GM12874 (cell line): Measurements from ENCODE around the gene ANKS1B.

Experiments used
- CTCF ChIP-seq: IDR thresholded peaks from 2 replicates; pipeline ENCODE4 v1.5.1; 2011; ENCODE audit warnings: low read depth, mild to moderate bottlenecking, control low read depth, low read length, moderate library complexity; ENCODE audit not compliant: insufficient read depth

ANKS1B gene

DNA sequence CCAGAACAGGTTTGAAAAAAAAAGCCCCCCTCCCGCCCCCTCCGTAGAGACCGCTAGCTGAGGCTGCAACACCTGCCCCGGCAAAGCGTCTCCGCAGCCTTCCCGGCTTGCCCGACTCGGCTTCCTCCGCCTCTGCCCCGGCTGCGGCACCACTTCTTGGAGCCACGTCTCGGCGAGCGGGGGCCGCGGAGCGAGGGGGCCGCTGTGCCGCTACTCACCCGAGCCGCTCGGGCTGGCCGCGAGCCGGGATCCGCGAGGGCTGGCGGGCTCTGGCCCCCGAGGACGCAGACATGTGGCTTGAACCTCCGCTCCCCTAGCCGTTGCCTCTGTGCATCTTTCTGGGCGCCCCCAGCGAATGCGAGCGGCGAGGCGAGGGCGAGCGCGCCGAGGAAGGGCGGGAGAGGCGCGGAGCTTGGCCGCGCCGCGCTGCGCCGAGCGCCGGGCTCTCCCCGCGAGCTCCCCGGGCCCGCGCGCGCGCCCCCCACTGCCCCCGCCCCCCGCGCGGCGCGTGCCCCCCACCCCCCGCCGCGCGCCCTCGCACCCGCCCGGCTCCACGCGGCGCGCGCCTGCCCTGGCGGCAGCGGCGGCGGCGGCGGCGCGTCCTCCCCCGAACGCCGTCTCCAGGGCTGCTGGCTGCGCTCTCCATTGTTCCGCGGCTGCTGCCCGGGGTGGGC lies 1090.2 kb downstream of the ANKS1B start:
- no peak for TF ChIP-seq CTCF

DNA sequence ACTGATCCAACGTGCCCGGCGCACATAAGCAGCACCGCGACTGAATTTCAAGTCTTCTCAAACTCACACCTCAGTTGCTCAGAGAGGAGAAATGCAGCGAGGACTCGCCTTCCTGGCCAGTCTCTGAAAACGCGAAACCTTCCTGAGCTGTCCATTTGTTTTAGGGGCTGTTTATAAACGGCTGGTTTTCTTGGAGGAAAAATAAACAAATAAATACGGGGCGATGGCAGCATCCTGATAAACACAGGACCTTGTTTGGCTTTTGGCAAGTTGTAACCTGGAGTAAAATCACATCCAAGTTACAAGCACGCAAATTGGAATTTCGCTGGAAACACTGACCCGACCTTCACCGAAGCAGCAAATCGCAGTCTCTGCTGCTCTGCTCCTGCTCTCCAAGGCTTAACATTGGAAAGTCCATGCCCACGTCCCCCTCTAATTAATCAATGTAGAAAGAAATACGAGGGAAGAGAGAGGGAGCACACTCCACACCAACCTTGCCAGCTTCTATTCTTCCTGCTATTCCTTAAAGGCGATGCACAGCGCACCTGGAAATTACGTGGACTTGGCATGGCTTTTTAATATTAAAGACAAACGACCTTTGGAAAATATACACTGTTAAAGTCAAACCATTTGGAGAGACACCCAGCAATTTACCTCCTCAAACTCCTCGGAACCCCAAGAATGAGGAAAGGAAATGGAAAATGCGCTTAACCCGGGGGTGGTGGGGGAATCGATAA lies 1090.9 kb downstream of the ANKS1B start:
- no peak for TF ChIP-seq CTCF

- TF ChIP-seq CTCF: no peak
Measured at GRCh38 chr12:98893126-98893674, 1091.5 kb downstream of the ANKS1B start.

DNA sequence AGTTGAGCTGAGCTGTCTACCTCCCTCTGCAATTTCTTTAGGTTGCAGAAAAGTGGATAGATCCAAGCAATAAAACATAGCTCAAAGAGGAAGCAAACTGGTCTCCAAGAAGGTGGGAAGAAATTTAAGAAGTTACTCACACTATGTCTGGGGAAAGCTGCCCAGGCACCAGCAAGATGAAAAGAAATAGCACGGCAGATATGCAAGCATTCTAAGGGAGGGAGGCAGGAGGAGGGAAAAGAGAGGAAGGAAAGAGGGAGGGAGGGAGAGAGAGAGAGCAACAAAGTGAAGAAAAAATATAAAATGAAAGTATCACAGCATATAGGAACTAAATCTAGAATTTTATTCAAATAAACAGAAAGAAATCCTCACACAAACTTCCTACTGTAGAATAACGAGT lies 1099.0 kb downstream of the ANKS1B start:
- no peak for TF ChIP-seq CTCF

GRCh38 chr12:98883231-98883630 lies 1101.5 kb downstream of the ANKS1B start:
- TF ChIP-seq CTCF: no peak

DNA sequence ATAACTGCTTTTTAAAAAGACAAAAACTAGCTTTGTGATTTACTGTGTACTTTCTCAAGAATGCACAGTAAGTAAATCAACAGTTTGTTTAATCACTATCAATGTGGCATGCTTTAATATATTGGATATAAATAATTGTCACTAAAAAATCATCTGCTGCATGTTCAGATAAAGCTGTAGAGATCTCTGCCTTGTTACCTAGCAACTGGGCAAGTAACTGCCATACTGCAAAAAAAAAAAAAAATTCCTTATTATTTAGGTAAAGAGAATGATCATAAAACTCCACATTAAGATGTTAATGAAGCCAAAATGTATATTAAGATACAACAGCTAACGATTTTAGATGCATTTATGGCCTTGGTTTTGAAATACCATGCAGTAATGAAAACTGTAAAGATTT lies 1102.2 kb downstream of the ANKS1B start:
- no peak for TF ChIP-seq CTCF

DNA sequence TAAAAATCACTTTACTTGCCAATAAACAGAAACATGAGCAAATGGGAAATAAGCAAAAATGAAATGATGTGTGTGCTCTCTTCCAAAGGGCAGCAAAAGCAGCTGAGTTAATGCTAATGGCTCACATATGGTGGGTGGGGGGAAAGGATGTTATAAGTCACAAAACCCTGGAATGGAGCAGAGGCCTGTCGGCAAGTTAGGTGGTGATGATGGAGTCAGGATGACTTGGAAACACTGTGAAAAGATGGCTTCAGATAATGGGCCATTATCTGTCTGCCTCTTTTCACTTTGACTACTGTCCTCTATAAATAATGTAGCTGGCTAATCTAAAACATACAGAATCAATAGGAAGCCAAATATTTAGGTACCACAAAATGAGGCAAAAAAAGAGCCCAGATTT lies 1111.0 kb downstream of the ANKS1B start:
- TF ChIP-seq CTCF: no peak
